Activated CD4-positive, alpha-beta T cell treated with anti-CD3 and anti-CD28 coated beads, Interleukin-2, amount 50 U/mL, for 24 hours (primary cell): ENCODE results near the gene KRT35.
A peak's percentile ranks its signal among the peaks of the same experiment; 100 is the strongest.

ENCODE experiments used
- DNase-seq, 2 donors: peaks; one replicate each; pipeline ENCODE4 v3.0.0-alpha.2; 2020; ENCODE audit warnings: low read depth in 1 of 2, low spot score in 1 of 2

The KRT35 gene

DNA sequence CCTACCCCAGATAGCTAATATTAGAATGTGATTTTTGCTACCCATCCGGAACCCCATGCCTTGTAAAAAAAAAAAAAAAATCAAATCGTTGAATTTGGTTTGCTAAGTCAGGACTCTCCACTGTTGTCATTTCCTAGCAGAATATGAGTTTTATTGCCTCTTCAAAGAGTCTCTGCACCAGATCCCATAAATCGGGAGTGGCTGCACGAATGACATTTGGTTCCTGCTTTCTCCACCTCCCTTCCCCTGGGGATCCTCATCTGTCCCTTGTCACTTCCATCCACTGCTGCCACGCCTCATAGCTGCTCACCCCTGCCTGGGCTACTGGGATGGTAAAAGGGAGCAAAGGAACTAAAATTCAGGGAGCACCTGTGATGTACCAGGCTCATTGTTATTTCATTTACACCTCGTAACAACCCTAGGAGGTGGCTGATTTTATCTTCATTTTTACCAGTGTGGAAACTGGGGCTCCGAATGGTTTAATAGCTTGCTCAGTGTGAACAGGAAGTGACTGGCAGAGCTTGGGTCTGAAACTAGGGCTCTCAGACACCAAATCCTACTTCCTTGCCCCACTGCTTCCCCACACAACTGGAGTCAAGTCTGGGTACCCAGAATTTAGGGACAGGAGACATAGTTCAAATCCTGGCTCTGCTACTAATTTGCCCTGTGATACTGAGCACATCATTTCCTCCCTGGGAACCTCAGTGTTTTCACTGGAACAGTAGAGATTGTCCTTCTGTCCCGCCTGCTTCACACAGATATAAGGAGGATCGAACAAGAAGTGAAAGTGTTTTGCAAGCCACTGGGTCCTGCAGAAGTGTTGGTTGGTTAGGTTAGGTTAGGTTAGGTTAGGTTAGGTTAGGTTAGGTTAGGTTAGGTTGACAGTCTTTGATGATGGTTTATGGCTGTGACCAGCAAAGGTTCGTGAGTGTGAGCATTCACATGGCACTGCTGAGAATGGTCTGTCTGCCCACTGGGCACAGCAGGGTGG is 9.3 kb upstream of the KRT35 start:
- DNase-seq = no peak

- no peak for DNase-seq
These were observed 8.6 kb upstream of the KRT35 start, which contains the start of gene KRT36 for GRCh38 chr17:41489531-41489930. KRT36 (minus strand) TSS chr17:41489910; CDS start chr17:41489864, 46 bp downstream.

DNA sequence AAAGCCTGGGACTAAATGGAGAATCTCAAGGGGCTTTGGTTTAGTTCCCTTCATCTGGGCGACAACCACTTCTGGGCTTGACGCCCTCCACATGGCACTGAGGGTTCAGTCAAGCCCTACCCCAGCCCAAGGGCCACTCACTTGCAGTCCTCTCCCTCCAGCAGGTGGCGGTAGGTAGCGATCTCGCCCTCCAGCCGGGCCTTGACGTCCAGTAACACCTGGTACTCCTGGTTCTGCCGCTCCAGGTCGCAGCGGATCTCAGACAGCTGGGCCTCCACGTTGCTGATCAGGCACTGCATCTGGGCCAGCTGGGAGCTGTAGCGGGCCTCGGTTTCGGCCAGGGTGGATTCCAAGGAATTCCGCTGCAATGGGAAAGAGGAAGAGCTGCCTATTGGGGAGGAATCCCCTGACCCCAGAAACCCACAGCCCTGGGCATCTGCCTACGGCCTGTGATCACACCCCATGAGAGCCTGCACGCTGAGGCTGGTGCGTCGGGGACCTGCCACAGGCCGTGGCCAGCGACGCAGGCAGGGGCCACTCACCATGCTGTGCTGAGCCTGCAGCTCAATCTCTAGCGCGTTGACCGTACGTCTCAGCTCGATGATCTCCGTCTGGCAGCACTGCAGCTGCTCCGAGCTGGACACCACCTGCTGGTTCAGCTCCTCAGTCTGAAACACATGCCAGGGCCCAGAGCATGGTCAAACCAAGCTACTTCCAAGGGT is 6.0 kb upstream of the KRT35 start:
- peak in 1 of 2 donors; percentile 5 for DNase-seq

GRCh38 chr17:41486316-41486715 is 5.4 kb upstream of the KRT35 start:
- no peak for DNase-seq

DNA sequence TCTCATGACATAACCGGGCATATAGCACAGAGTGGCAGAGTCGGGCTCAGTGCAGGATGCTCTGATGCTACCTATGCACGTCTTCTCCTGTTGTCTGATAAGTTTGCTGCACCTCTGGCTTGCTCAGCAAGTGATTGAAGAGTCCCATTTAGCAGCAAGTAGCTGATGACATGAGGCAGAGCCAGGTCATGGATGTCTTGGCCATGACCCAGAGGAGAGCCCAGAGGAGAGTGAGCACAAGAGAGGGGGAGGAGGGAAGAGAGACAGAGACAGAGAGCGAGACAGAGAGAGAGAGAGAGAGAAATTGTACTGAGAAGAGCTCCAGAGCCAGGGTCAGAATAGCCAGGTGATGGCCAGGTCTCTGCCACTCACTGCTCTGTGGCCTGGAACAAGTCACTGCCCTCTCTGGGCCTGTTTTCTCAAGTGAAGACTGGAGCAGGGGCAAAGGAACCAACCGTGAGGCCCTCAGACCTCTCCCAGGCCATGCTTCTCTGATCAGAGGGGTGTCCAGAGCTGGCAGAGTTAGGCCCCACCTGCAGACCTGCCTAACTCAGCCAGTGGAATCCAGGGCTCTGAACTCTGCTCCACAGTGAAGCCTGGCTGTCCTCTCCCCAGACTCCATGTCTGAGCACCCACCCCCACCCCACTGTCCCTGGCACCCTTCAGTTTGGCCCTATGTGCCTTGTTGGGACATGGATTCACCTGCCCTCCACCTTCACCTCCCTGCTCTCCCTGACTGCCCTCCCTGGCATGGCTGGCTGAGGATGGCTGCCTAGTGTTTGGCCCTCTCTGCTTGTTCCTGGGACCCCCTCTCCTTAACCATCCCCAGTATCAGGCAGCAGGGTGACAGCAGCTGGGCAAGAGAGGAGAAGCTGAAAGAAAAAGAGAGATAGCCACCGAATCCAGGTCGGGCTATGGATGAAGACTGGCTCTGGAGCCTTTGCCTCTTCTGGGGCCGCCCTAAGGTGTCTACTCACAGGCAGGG is 4.3 kb upstream of the KRT35 start:
- DNase-seq = no peak

- DNase-seq = no peak
These were observed 3.3 kb upstream of the KRT35 start for GRCh38 chr17:41483991-41484826.

DNA sequence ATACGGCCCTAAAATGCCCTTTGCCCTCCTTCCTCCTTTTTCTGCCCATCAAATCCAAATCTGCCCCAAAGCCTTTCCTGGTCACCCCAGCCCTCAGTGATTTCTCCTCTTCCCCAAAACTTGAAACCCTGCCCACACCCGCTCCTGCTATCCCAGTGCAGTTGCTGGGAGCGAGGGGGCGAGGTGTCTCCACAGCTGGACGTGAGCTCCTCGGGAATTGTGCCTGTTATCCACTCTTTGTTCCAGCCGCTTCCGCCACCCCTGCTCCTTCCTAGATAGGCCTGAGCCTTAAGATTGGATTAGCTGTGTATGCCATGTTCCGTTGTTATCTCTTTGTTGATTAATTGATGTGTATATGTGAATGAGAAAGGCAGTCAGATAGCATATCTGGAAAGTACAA is 2.6 kb upstream of the KRT35 start:
- no peak for DNase-seq

DNA sequence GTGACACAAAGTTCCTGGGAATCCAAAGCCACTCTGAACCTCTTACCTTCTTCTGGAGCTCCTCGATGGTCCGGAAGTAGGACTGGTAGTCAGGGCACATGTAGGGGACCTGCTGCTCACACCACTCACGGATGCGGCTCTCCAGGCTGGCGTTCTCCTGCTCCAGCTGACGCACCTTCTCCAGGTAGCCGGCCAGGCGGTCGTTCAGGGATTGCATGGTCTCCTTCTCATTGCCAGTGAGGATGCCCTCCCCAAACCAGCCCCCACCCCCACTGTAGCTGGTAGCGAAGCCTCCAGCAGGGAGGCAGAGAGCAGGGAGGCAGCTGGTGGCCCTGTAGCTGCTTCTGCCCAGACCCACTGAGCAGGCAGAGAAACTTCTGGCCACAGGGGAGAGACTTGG is 370 bp downstream of the KRT35 start:
- no peak for DNase-seq

DNA sequence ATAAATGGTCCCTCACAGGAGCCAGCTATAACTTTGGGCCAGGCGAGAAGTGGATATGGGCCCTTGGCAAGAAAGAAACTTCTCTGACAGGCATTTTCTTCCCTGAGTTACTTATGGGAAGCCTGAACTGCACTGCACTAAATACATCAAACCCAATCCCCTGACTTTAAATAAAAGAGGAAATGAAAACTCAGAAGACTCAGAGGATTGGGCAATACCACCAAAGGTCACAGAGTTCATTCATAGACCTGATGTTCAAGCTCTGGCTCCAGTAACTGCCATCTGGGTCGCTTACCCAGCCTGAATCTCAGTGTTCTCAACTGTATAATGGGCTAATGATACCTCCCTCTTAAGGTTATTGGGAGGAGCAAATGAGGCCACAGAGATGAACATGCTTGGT is 815 bp downstream of the KRT35 start:
- no peak for DNase-seq

DNA sequence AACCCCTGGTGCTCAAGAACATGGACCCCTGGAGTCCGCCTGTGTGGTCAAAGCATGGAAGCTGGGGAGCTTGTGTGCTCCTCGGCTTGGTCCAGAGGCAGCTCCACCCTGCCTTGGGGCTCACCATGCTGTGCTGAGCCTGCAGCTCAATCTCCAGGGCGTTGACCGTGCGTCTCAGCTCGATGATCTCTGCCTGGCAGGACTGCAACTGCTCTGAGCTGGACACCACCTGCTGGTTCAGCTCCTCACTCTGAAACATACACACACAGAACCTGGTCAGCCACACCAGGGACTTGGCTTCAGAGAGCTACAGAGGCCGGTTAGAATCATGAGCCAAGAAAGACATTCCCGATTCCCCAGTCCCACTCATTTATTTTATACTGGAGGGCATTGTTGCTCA is 2.7 kb downstream of the KRT35 start:
- no peak for DNase-seq

DNA sequence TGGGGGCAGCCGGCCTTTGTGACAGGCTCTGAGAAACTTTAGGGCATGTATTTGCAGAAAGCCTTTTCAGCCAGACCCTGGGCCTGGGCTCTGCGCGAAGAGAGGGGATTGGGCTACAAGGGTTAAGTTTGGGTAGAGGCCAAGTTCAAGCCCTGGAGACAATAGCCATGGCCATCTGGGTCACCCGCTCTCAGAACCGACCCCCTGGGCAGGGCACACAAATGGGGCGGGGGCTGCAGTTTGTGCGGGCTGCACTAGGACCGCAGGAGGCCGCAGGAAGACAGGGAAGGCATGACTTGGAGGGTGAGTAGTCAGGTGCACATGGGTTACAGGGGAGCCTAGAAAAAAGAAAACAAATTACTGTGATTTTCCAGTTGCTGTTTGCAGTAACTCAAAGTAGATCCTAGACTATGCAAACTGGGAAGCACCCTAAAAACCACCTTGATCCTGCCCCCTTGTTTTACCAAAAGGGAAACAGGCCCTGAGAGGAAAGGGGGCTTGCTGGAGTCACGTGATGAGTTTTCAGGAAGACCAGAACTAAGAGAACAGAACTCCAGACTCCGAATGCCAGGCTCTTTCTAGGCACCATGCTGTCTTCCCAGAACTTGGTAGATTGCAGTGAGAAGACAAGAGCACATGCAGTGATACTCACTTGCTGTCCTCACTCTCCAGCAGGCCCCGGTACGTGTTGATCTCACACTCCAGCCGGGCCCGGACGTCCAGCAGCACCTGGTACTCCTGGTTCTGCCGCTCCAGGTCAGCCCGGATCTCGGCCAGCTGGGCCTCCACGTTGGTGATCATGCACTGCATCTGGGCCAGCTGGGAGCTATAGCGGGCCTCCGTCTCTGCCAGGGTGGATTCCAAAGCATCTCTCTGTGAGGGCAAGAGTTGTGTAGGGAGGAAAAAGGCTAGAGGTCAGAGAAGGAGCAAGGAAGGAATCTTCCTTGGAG is 3.8 kb downstream of the KRT35 start:
- DNase-seq = no peak

DNA sequence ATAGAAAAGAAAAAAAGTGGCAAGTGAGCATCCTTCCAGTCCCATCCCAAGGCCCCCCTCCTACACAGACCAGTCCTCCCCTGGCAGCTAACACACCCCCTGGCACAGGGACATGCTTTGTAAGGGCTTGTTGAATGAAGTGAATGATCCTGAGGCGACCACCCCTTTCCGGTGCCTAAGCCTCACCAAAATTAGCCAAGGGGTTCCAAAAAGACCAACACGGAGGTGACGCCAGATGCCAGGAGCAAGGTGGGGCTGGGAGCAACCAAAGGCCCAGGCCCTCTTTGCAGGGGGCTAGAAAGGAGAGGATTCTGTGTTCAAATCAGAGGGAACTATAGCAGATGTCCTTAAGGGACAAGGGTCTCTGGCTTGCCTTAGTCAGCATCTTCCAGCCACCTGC is 5.5 kb downstream of the KRT35 start:
- DNase-seq = no peak

DNA sequence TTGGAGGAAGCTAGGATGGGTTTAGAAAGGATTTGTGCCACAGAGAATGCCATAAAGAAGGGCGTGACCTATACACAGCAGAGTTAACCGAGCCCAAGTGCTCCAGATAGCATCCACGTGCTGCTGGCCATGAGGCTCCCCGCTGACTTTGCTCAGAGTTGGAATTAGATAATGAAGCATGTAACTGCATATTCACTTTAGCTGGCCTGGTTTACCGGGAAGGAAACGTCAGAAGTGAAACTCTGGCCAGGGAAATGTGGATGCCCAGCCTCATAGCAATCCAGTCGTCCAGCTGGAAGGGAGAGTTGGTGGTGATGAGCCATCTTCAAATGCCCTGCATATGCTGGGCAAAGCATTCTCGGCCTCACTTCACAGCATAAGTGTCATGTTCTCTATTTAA is 6.1 kb downstream of the KRT35 start:
- DNase-seq = no peak

- no peak for DNase-seq
These were observed 12.6 kb downstream of the KRT35 start for GRCh38 chr17:41468346-41468745.

GRCh38 chr17:41467561-41467960 is 13.4 kb downstream of the KRT35 start:
- no peak for DNase-seq

DNA sequence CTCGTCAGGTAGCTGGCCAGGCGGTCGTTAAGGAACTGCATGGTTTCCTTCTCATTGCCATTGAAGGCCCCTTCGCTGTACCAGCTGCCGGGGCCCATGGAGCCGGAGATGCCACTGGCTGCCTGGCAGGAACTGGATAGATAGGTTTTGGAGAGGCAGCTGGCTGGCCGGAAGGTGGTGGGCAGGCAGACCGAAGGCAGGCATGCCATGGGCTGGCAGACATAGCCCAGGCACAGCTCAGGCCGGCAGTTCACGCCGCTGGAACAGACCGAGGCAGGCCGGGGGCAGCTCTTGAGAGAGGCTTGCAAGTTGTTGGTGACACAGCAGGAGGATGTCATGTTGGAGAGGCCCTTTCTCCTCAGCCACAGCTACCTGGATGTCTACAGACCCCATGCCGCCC is 14.0 kb downstream of the KRT35 start, which contains the start of gene KRT32:
TSS of gene KRT32 (minus strand) at position 399 of the 400 bp plus-strand sequence. CDS start at position 338, 61 bp downstream.
- DNase-seq = no peak

DNA sequence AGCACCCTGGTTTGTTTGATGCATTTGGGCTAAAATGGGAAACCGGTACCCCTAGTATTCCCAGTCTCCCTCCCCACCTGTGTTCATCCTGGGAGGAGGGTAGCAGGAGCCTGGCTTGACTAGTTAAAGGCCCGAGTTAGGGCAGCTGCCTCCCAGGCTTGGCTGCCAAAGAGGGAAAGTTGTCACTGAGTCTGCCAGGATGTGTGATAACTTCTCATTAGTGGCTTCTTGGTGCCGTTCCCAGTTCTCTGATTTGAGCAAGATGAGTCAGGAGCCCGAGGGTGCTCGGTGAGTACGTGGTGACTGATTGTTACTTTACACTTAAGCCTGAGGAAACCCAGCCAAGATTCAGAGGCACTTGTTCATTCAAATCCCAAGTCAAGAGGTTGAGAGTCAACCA is 16.3 kb downstream of the KRT35 start:
- DNase-seq = no peak

- no peak for DNase-seq
These were observed 16.8 kb downstream of the KRT35 start for GRCh38 chr17:41464173-41464572.

GRCh38 chr17:41463746-41464145 is 17.2 kb downstream of the KRT35 start:
- DNase-seq = no peak
